Stimulated activated CD4-positive, alpha-beta T cell treated with anti-CD3 and anti-CD28 coated beads, TNF-alpha, amount 100 ng/mL, for 24 hours (primary cell): ENCODE data around the gene MPPED2.

Source experiments
- DNase-seq, 3 experiments: peaks; one replicate each; pipeline ENCODE4 v3.0.0-alpha.2; 2020; ENCODE audit warnings: low read depth in 3 of 3

Gene MPPED2

GRCh38 chr11:30487200-30487898, 98.8 kb downstream of the MPPED2 start:
- no peak for DNase-seq

- no peak for DNase-seq
These were observed 100.4 kb downstream of the MPPED2 start for GRCh38 chr11:30485756-30486155.

DNA sequence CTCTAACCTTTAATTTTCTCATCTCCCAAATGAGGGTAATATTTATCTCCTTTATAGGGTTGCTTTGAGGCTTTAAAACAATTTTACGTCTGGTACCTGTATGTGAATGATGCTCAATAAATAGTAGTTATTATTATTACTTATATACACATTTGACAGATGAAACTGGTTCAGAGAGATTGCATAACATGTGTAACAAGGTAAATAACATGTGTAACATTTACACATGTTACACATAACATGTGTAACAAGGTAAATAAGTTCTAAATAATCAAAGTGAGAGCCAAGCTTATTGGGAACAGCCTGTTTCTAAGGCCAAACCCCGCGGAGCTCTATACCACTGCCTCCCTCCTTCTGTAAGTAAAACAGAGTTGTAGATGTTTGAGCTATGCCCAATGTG, 100.9 kb downstream of the MPPED2 start:
- no peak for DNase-seq

DNA sequence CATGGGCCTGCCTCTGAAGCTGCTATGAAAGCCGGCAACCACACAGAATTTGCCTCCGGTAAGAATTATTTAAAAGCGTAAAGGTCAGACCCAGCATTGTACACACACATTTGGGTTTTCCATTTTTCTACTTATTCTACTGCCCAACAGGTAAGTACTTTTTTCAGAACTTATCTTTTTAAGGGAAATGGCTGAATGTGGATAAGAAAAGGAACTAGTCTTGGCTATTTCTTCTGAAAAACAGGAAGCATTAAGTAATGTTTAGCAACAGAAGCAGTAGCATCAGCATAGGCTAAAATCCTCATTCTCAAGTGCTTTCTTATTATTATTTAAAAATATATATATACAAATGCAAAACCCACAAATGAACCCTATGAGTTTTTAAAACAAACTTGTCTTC, 103.1 kb downstream of the MPPED2 start:
- DNase-seq: no peak

- DNase-seq: no peak
These were observed 104.4 kb downstream of the MPPED2 start for GRCh38 chr11:30481796-30482195.

GRCh38 chr11:30481330-30481729, 104.8 kb downstream of the MPPED2 start:
- DNase-seq: no peak

- no peak for DNase-seq
These were observed 106.3 kb downstream of the MPPED2 start for GRCh38 chr11:30479899-30480298.

GRCh38 chr11:30478923-30479322, 107.2 kb downstream of the MPPED2 start:
- no peak for DNase-seq

DNA sequence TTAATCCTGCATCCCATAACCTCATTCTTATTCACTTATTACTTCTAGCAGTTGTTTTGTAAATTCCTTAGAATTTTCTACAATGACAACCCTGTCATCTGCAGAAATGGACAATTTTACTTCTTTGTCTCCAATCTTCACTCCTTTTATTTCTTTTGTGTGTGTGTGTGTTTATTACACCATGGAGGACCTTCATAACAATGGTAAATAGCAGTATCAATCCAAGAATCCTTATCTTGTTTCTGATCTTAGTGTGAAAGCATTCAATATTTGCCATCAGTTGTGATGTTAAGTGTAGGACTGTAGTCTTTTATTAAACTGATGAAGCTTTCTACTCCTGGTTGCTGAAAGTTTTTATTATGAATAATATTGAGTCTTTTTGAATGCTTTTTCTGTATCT, 109.1 kb downstream of the MPPED2 start:
- no peak for DNase-seq

- no peak for DNase-seq
These were observed 111.8 kb downstream of the MPPED2 start for GRCh38 chr11:30474151-30474954.

DNA sequence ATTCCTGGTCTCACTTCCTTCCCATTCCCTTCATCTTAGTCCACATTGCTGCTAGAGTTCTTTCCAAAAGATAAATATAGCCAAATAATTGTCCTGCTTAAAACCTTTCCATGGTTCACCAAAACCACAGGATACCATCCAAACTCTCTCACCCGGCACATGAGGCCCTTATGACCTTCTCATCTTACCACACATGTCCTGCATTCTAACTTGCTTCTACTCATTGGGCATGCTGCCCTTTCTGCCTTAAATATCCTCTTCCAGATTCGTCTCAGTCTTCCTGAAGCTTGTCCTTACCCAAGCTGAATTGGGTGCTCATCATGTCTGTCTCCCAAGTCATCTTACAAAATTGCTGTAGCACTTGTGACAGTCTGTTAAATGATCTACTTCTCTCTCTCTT, 114.9 kb downstream of the MPPED2 start:
- no peak for DNase-seq

GRCh38 chr11:30468881-30469280, 117.3 kb downstream of the MPPED2 start:
- DNase-seq: no peak

DNA sequence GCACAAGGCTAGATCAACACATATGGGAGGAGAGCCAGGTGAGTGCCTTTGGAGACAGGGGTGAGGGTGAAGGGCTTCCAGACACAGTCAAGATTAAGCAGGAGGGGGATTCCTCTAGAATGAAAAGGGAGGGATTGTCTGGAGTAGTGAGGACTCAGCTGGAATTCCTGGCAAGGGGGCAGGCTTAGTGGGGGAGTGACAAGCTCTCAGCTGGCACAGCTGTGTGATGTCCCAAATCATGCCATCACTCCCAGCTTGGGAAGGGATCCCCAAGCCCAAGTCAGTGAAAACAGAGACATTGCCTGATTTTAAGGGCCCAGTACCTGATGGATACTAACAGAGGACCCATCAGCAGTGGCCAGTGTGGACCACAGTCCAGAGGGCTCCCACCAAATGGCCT, 119.0 kb downstream of the MPPED2 start:
- DNase-seq: no peak

DNA sequence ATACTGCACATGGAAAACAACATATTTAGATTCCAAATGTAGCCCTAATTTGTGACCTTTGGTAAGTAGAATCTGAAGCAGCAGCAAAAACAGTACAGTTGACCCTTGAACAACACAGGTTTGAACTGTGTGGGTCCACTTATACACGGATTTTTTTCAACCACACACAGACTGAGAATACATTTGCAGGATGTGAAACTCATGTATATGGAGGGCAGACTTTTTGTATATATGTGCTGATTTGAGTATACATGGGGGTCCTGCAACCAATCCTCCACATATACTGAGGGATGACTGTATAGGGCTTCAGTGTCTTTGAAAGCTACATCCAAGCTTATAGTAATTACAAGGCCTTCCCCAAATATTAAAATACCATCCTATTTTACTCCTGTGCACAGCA, 120.5 kb downstream of the MPPED2 start:
- DNase-seq: no peak

DNA sequence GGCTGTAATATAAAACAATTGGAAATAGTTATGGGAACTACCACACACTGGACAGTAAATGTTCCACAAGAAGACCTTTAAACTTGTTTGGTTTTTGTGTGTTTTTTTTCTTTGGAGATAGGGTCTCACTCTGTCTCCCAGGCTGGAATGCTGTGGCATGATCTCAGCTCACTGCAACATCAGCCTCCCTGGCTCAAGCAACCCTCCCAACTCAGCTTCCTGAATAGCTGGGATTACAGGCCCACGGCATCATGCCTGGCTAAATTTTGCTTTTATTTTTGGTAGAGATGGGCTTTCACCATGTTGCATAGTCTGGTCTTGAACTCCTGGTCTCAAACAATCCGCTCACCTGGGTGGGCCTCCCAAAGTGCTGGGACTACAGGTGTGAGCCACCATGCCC, 121.0 kb downstream of the MPPED2 start:
- no peak for DNase-seq

DNA sequence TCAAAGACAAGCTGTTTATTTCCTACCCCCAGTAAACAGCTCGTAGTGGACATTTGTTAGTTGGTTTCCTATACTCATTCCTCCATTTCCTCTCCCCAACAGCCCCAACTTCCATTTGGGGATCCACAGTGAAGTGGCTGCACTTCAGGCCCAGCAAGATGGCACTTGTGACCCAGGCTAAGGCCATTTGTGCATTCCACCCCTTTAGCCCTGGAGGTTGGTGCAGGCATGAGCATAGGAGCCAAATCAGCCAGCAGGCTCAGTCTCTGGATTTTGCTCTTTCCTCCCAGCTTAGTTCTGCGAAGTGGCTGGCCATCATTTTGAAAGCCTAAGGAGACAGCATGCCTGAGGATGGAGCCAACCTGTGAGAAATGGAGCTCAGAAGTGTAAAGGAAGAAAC, 122.9 kb downstream of the MPPED2 start:
- DNase-seq: no peak

- DNase-seq: no peak
These were observed 123.7 kb downstream of the MPPED2 start for GRCh38 chr11:30462421-30462820.

- DNase-seq: no peak
These were observed 126.3 kb downstream of the MPPED2 start for GRCh38 chr11:30459821-30460220.

DNA sequence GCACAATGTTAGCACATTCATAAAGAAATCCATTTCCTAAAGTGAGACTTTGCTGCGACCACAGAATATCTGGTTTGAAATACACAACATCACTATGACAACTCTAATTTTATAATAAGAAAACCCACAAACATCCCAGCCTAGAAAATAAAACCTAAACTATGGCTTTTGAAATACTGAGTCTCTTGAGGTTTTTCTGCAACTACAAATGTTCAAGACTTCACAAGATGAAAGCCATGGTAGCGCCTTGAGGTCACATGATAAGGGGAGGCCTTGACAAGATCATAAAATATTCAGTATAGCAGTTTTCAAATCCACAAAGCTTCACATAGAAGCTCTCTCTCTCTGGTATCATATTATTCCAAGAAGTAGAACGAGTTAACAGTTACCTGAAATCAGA, 126.8 kb downstream of the MPPED2 start:
- DNase-seq: no peak

GRCh38 chr11:30458541-30458940, 127.6 kb downstream of the MPPED2 start:
- DNase-seq: no peak

DNA sequence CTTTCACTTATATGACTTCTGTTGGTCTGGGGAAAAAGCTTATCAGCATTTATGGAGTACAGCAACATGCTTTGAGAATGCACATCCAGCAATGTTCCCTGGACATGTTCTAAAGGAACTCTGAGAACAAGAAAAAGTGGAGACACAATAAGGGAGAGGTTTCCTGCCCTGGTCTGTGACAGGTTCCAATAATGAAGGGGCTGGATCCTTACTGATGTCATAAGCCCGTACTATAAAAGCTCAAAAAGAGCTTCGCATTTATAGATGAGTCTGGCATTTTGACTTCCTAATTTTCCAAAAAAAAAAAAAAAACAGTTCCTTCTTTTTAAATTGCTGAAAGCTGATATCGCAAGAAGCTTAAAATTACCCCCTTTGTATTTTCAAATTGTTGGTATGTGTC, 129.1 kb downstream of the MPPED2 start:
- no peak for DNase-seq

- DNase-seq: no peak
These were observed 131.1 kb downstream of the MPPED2 start for GRCh38 chr11:30455025-30455424.

GRCh38 chr11:30454541-30454940, 131.6 kb downstream of the MPPED2 start:
- no peak for DNase-seq
